Caco-2 (cell line): ENCODE results near the gene ADAMTS3. TPM values are rescaled to one million over a fixed set of nuclear protein-coding genes. Genes with fewer than 3 reads are reported as not detected.

Source experiments
- BruUV-seq: library from RNA; stranded (reverse); fragments of 400-500 nt; replicated peaks from 2 replicates; lab custom pipeline; 2021; lab: Mats Ljungman, UMichigan
- CTCF ChIA-PET: fragments of 300-600 bp; sonication (Branson Sonifier 250); formaldehyde crosslinking; loops from one replicate; lab custom pipeline; 2022; ENCODE audit warnings: antibody characterized with exemption; lab: Charles Lee
- POLR2A ChIA-PET: fragments of 300-600 bp; sonication (Branson Sonifier 250); formaldehyde crosslinking; loops from one replicate; lab custom pipeline; 2022; ENCODE audit warnings: antibody characterized with exemption; lab: Charles Lee
- DNase-seq, 2 experiments: peaks; one replicate each; pipeline versions ENCODE4 v3.0.0 to v3.0.0-alpha.2; 2020 to 2022
- H3K27me3 ChIP-seq: replicated peaks from 2 replicates; pipeline ENCODE4 v1.6.0; 2011; ENCODE audit warnings: low read length; ENCODE audit not compliant: control insufficient read depth, insufficient read depth
- H3K36me3 ChIP-seq: 2 replicates; pipeline ENCODE4 v1.5.1; 2011; ENCODE audit warnings: low read length; ENCODE audit not compliant: control insufficient read depth, insufficient read depth
- H3K4me1 ChIP-seq: fragments of 250-450 bp; sonication (Bioruptor Pico); 2 replicates; pipeline ENCODE4 v1.5.1; 2020; ENCODE audit warnings: mild to moderate bottlenecking
- H3K4me3 ChIP-seq: 2 replicates; pipeline ENCODE4 v1.5.1; 2011; ENCODE audit warnings: low read depth, mild to moderate bottlenecking, control low read depth, low read length
- H3K9me3 ChIP-seq: fragments of 250-450 bp; sonication (Bioruptor Pico); 2 replicates; pipeline ENCODE4 v1.5.1; 2020; ENCODE audit warnings: mild to moderate bottlenecking, moderate library complexity
- H3K27ac Mint-ChIP-seq: one replicate; pipeline ENCODE4 v1.8.0; 2022; ENCODE audit warnings: mixed read lengths; ENCODE audit not compliant: unreplicated experiment
- H3K27me3 Mint-ChIP-seq: one replicate; pipeline ENCODE4 v1.8.0; 2022; ENCODE audit warnings: mixed read lengths; ENCODE audit not compliant: insufficient read depth, unreplicated experiment
- H3K36me3 Mint-ChIP-seq: one replicate; pipeline ENCODE4 v1.8.0; 2022; ENCODE audit warnings: mild to moderate bottlenecking, mixed read lengths; ENCODE audit not compliant: insufficient read depth, unreplicated experiment
- H3K4me1 Mint-ChIP-seq: one replicate; pipeline ENCODE4 v1.8.0; 2022; ENCODE audit warnings: low read depth, mixed read lengths; ENCODE audit not compliant: unreplicated experiment
- H3K4me3 Mint-ChIP-seq: one replicate; pipeline ENCODE4 v1.8.0; 2022; ENCODE audit warnings: mild to moderate bottlenecking, moderate library complexity, mixed read lengths; ENCODE audit not compliant: unreplicated experiment
- H3K9me3 Mint-ChIP-seq: one replicate; pipeline ENCODE4 v1.8.0; 2022; ENCODE audit warnings: mixed read lengths; ENCODE audit not compliant: unreplicated experiment
- intact Hi-C: fragments of 100-400 bp; cut with micrococcal nuclease; formaldehyde crosslinking; loops from one replicate; pipeline ENCODE4 v1.10.0; 2022; ENCODE audit not compliant: unreplicated experiment
- total RNA-seq: library from RNA; stranded (reverse); gene quantifications from 2 replicates; pipeline ENCODE4 v1.2.3, GENCODE V29; 2022
- TF ChIP-seq, protein P1 (sequence below), 2 experiments: fragments of 200-600 bp in 1 of 2; IDR thresholded peaks; 1 replicate in 1 of 2; 2 replicates in 1 of 2; pipeline versions ENCODE4 v1.5.1 to v1.8.0; 2011 to 2022; ENCODE audit warnings: antibody characterized with exemption in 1 of 2, control low read depth in 1 of 2, inconsistent platforms in 1 of 2, low read depth in 1 of 2, low read length in 1 of 2, mild to moderate bottlenecking in 1 of 2, moderate library complexity in 1 of 2; ENCODE audit not compliant: insufficient read depth in 1 of 2, severe bottlenecking in 1 of 2, unreplicated experiment in 1 of 2

ADAMTS3 gene
- total RNA-seq, 1 experiment from 2014 or later: not detected

DNA sequence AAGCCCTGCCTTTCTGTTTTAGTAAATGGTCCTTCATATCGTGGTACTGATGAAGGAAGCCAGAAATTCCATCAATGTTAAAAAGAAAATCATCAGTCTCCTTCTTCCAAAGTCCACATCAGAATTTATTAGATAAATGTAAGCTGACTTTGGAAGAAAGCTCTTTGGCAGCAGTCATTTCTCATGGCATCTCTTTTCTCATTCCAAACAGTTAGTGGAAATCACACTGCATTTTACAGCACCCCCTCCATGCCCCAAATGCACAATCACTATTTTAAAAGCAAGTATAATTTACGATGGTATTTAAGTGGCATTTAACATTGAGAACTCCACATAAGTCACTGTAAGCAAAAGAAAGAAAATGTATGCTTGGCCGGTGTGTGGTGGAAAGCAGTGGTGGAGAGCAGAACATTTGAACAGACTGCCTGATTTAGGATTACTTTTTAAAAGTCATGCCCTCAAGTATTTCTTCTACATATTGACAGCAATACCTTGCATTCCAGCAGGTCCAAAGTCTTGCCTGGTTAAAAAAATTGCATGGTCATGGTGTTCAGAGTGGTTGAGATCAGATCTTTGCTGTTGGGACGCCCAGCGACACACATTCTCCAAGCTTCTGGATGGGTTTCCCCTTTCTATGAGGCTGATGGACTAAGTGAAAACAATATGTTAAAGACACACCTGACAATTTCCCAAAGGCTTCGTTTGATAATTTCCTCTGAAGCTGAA is 248.6 kb downstream of the ADAMTS3 start:
- intact Hi-C loops: no loop called here
- DNase-seq: no peak
- peaks cover 7% of the 10 kb centered on the region; the same call in 1 of the 2 replicates for H3K4me1 ChIP-seq
- H3K36me3 ChIP-seq: no peaks in the 10 kb centered on the region
- no peaks in the 10 kb centered on the region for H3K9me3 ChIP-seq
- H3K27me3 ChIP-seq: no peaks in the 10 kb centered on the region
- H3K36me3 Mint-ChIP-seq: no peaks in the 10 kb centered on the region
- H3K4me3 Mint-ChIP-seq: no peak overlapping the region
- TF ChIP-seq, protein P1, sequence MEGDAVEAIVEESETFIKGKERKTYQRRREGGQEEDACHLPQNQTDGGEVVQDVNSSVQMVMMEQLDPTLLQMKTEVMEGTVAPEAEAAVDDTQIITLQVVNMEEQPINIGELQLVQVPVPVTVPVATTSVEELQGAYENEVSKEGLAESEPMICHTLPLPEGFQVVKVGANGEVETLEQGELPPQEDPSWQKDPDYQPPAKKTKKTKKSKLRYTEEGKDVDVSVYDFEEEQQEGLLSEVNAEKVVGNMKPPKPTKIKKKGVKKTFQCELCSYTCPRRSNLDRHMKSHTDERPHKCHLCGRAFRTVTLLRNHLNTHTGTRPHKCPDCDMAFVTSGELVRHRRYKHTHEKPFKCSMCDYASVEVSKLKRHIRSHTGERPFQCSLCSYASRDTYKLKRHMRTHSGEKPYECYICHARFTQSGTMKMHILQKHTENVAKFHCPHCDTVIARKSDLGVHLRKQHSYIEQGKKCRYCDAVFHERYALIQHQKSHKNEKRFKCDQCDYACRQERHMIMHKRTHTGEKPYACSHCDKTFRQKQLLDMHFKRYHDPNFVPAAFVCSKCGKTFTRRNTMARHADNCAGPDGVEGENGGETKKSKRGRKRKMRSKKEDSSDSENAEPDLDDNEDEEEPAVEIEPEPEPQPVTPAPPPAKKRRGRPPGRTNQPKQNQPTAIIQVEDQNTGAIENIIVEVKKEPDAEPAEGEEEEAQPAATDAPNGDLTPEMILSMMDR (IDR thresholded peaks at IDR 0.05; ENCODE audit: insufficient read depth in 1 of 2, low read depth in 1 of 2, low read length in 1 of 2, severe bottlenecking in 1 of 2, unreplicated experiment in 1 of 2): no peak
- no peaks in the 10 kb centered on the region for H3K27me3 Mint-ChIP-seq
- H3K4me1 Mint-ChIP-seq: no peaks in the 10 kb centered on the region
- POLR2A ChIA-PET: no interaction called here
- H3K9me3 Mint-ChIP-seq: no peaks in the 10 kb centered on the region
- CTCF ChIA-PET: no interaction called here
- H3K4me3 ChIP-seq: no peak overlapping the region
- no peak overlapping the region for H3K27ac Mint-ChIP-seq
- BruUV-seq: no TSS peak

- TF ChIP-seq, protein P1 (IDR thresholded peaks at IDR 0.05; ENCODE audit: insufficient read depth in 1 of 2, low read depth in 1 of 2, low read length in 1 of 2, severe bottlenecking in 1 of 2, unreplicated experiment in 1 of 2): no peak
- BruUV-seq: no TSS peak
- POLR2A ChIA-PET: no interaction called here
- no peaks in the 10 kb centered on the region for H3K27me3 ChIP-seq
- CTCF ChIA-PET: no interaction called here
- H3K4me1 ChIP-seq: peaks cover 7% of the 10 kb centered on the region; the same call in 1 of the 2 replicates
- DNase-seq: no peak
- Mint-ChIP-seq H3K36me3 (no peaks in the 10 kb centered on the region), H3K27me3 (no peaks in the 10 kb centered on the region), H3K4me1 (no peaks in the 10 kb centered on the region), H3K27ac (no peak overlapping the region), H3K4me3 (no peak overlapping the region), H3K9me3 (no peaks in the 10 kb centered on the region)
- H3K36me3 ChIP-seq: no peaks in the 10 kb centered on the region
- intact Hi-C loops: no loop called here
- no peaks in the 10 kb centered on the region for H3K9me3 ChIP-seq
- H3K4me3 ChIP-seq: no peak overlapping the region
Observed at GRCh38 chr4:72319601-72320021, 249.4 kb downstream of the ADAMTS3 start.

DNA sequence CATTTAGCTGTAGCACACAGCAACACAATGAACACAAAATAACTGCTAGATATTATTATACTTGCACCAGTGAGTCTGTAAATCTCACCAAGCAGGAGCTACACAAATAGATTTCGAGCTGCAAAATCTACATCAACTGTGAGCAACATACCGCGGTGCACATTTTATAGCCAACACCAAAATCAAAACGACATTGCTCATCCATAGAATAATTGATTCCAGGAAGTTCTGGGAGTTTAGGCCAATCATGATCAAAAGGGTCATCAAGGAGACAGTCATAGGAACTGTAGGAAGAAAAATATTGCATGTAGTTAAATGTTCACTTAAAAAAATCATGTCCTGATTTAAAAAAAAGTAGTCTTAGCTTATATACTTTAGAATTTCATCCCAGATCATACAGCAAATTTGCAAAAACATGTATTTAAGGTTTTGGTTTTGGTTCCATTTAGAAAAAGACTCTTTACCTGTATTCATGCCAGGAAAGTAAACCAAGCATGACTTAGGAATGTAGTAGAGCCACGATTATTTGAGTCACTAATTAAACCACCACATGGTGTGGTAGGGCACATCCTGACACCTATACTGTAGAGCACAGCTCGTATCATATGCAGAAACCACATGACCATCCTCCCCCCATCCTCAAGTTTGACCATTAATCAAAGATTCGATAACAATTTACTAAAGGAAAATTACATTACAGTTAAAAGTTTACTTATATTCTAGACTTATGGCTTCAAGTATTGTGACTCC is 250.4 kb downstream of the ADAMTS3 start:
- H3K4me3 Mint-ChIP-seq: no peak overlapping the region
- TF ChIP-seq, protein P1 (IDR thresholded peaks at IDR 0.05; ENCODE audit: insufficient read depth in 1 of 2, low read depth in 1 of 2, low read length in 1 of 2, severe bottlenecking in 1 of 2, unreplicated experiment in 1 of 2): no peak
- no peaks in the 10 kb centered on the region for H3K9me3 ChIP-seq
- intact Hi-C loops: no loop called here
- no TSS peak for BruUV-seq
- no peaks in the 10 kb centered on the region for H3K27me3 Mint-ChIP-seq
- H3K9me3 Mint-ChIP-seq: no peaks in the 10 kb centered on the region
- H3K27ac Mint-ChIP-seq: no peak overlapping the region
- no peaks in the 10 kb centered on the region for H3K36me3 Mint-ChIP-seq
- H3K4me1 Mint-ChIP-seq: no peaks in the 10 kb centered on the region
- CTCF ChIA-PET: interaction anchor here (0.7 kb wide), 1 partner anchor 8 kb away, joined by 4 read pairs; no protein-coding TSS in a partner anchor
- DNase-seq: no peak
- H3K4me3 ChIP-seq: no peak overlapping the region
- H3K27me3 ChIP-seq: no peaks in the 10 kb centered on the region
- POLR2A ChIA-PET: no interaction called here
- H3K36me3 ChIP-seq: no peaks in the 10 kb centered on the region
- H3K4me1 ChIP-seq: peaks cover 7% of the 10 kb centered on the region; the same call in 1 of the 2 replicates
